IMR-90 (cell line): ENCODE data around the gene MRPL30. TPM values are rescaled to one million over a fixed set of nuclear protein-coding genes. Genes with fewer than 3 reads are reported as not detected.

Experiments used
- ATAC-seq: fragments of 200-7000 bp; cut with Tn5 transposase; 2 replicates; pipeline ENCODE4 v1.9.1; 2020; ENCODE audit warnings: low read depth, mild to moderate bottlenecking, moderate library complexity
- BruUV-seq: library from RNA; stranded (reverse); fragments of 400-500 nt; replicated peaks from 2 replicates; lab custom pipeline; 2021; lab: Mats Ljungman, UMichigan
- CTCF ChIA-PET: fragments of 300-600 bp; formaldehyde crosslinking; extraction: SDS; loops from one replicate; lab custom pipeline; 2021; ENCODE audit warnings: antibody characterized with exemption; lab: Yijun Ruan, JAX
- POLR2A ChIA-PET: fragments of 300-600 bp; sonication (Branson Sonifier 250); formaldehyde crosslinking; loops from one replicate; lab custom pipeline; 2022; ENCODE audit warnings: antibody characterized with exemption; ENCODE audit not compliant: unreplicated experiment; lab: Charles Lee
- DNase-seq: peaks from one replicate; pipeline ENCODE4 v3.0.0; 2013
- H2AFZ ChIP-seq: replicated peaks from 2 replicates; pipeline ENCODE3; 2013; ENCODE audit warnings: low read length, mild to moderate bottlenecking; ENCODE audit not compliant: poor library complexity
- H2AK5ac ChIP-seq: 2 replicates; pipeline ENCODE4 v1.6.1; 2013; ENCODE audit warnings: low read depth, low read length, inconsistent platforms
- H2AK9ac ChIP-seq: replicated peaks from 2 replicates; pipeline ENCODE3; 2013; ENCODE audit warnings: mild to moderate bottlenecking, low read depth, low read length, moderate library complexity; ENCODE audit not compliant: poor library complexity
- H2BK120ac ChIP-seq: 2 replicates; pipeline ENCODE4 v1.6.1; 2013; ENCODE audit warnings: low read depth, low read length, inconsistent platforms
- H2BK15ac ChIP-seq: 3 replicates; pipeline ENCODE4 v1.6.1; 2013; ENCODE audit warnings: low read depth, low read length, inconsistent platforms
- H2BK20ac ChIP-seq: 2 replicates; pipeline ENCODE4 v1.6.1; 2013; ENCODE audit warnings: low read depth, mild to moderate bottlenecking, inconsistent platforms, low read length, moderate library complexity
- H2BK5ac ChIP-seq: 2 replicates; pipeline ENCODE4 v1.6.1; 2013; ENCODE audit warnings: mild to moderate bottlenecking, low read depth, low read length, inconsistent platforms; ENCODE audit not compliant: poor library complexity, severe bottlenecking
- H3K14ac ChIP-seq: replicated peaks from 2 replicates; pipeline ENCODE4 v1.6.1; 2013; ENCODE audit warnings: low read depth, low read length, inconsistent platforms
- H3K18ac ChIP-seq: 2 replicates; pipeline ENCODE4 v1.6.1; 2013; ENCODE audit warnings: low read depth, low read length, control low read depth
- H3K23ac ChIP-seq: 2 replicates; pipeline ENCODE4 v1.6.1; 2013; ENCODE audit warnings: low read depth, low read length, inconsistent platforms
- H3K27ac ChIP-seq: 2 replicates; pipeline ENCODE4 v1.5.1; 2013; ENCODE audit warnings: mild to moderate bottlenecking, control low read depth, low read length; ENCODE audit not compliant: insufficient read depth
- H3K27me3 ChIP-seq: 2 replicates; pipeline ENCODE4 v1.6.1; 2013; ENCODE audit warnings: low read length; ENCODE audit not compliant: control insufficient read depth, insufficient read depth
- H3K36me3 ChIP-seq: 2 replicates; pipeline ENCODE4 v1.6.1; 2013; ENCODE audit warnings: low read length, mixed read lengths; ENCODE audit not compliant: control insufficient read depth, insufficient read depth
- H3K4ac ChIP-seq: 2 replicates; pipeline ENCODE4 v1.6.1; 2013; ENCODE audit warnings: low read depth, low read length, inconsistent platforms
- H3K4me1 ChIP-seq: 2 replicates; pipeline ENCODE4 v1.6.1; 2013; ENCODE audit warnings: low read length, mixed read lengths; ENCODE audit not compliant: control insufficient read depth, insufficient read depth
- H3K4me2 ChIP-seq: 2 replicates; pipeline ENCODE4 v1.6.1; 2013; ENCODE audit warnings: low read depth, mild to moderate bottlenecking, control low read depth, low read length, moderate library complexity
- H3K4me3 ChIP-seq: 2 replicates; pipeline ENCODE4 v1.5.1; 2013; ENCODE audit warnings: low read depth, mild to moderate bottlenecking, control low read depth, low read length, moderate library complexity; ENCODE audit not compliant: insufficient read depth
- H3K56ac ChIP-seq: 2 replicates; pipeline ENCODE4 v1.6.1; 2013; ENCODE audit warnings: low read length, inconsistent platforms; ENCODE audit not compliant: insufficient read depth; ENCODE audit errors: extremely low read depth
- H3K79me1 ChIP-seq, 2 experiments: 2 replicates each; pipeline ENCODE4 v1.6.1; 2013; ENCODE audit warnings: low read length in 2 of 2, inconsistent platforms in 1 of 2, low read depth in 1 of 2
- H3K9ac ChIP-seq: 2 replicates; pipeline ENCODE4 v1.6.1; 2013; ENCODE audit warnings: low read depth, low read length, control low read depth
- H3K9me1 ChIP-seq: 2 replicates; pipeline ENCODE4 v1.6.1; 2013; ENCODE audit warnings: low read length, inconsistent platforms; ENCODE audit not compliant: insufficient read depth
- H3K9me3 ChIP-seq: 2 replicates; pipeline ENCODE4 v1.6.1; 2013; ENCODE audit warnings: low read length; ENCODE audit not compliant: control insufficient read depth, insufficient read depth
- H4K20me1 ChIP-seq: 2 replicates; pipeline ENCODE4 v1.6.1; 2013; ENCODE audit warnings: low read length, inconsistent platforms; ENCODE audit not compliant: insufficient read depth
- H4K5ac ChIP-seq: 2 replicates; pipeline ENCODE4 v1.6.1; 2013; ENCODE audit warnings: mild to moderate bottlenecking, low read depth, low read length, control low read depth
- H4K8ac ChIP-seq, 2 experiments: 2 replicates each; pipeline ENCODE4 v1.6.1; 2013; ENCODE audit warnings: low read depth in 2 of 2, low read length in 2 of 2, control low read depth in 1 of 2, inconsistent platforms in 1 of 2
- H4K91ac ChIP-seq: 2 replicates; pipeline ENCODE4 v1.6.1; 2013; ENCODE audit warnings: low read depth, low read length, inconsistent platforms; ENCODE audit not compliant: insufficient read depth
- BHLHE40 ChIP-seq: fragments of 150-350 bp; IDR thresholded peaks from 2 replicates; pipeline ENCODE4 v1.6.1; 2016; ENCODE audit warnings: mild to moderate bottlenecking, low read depth, low read length
- CEBPB ChIP-seq: IDR thresholded peaks from 2 replicates; pipeline ENCODE4 v1.6.1; 2012; ENCODE audit warnings: low read depth, low read length, improper control_type of control experiment
- CTCF ChIP-seq: conservative IDR thresholded peaks from 2 replicates; pipeline ENCODE4 v1.5.1; 2012; ENCODE audit warnings: mild to moderate bottlenecking, low read depth, low read length, improper control_type of control experiment
- ELK1 ChIP-seq: fragments of 150-350 bp; IDR thresholded peaks from 2 replicates; pipeline ENCODE4 v1.6.1; 2016; ENCODE audit warnings: low read depth, mild to moderate bottlenecking, low read length, moderate library complexity, borderline replicate concordance
- MAFK ChIP-seq: IDR thresholded peaks from 2 replicates; pipeline ENCODE4 v1.6.1; 2012; ENCODE audit warnings: low read depth, low read length, improper control_type of control experiment
- MAZ ChIP-seq: IDR thresholded peaks from 2 replicates; pipeline ENCODE4 v1.6.1; 2012; ENCODE audit warnings: low read depth, mild to moderate bottlenecking, low read length, improper control_type of control experiment, moderate library complexity, borderline replicate concordance
- MXI1 ChIP-seq: IDR thresholded peaks from 2 replicates; pipeline ENCODE4 v1.6.1; 2012; ENCODE audit warnings: low read depth, mild to moderate bottlenecking, low read length, moderate library complexity, borderline replicate concordance
- NFE2L2 ChIP-seq: fragments of 150-350 bp; IDR thresholded peaks from 2 replicates; pipeline ENCODE4 v1.6.1; 2016; ENCODE audit warnings: low read depth, mild to moderate bottlenecking, low read length
- POLR2A ChIP-seq: IDR thresholded peaks from 2 replicates; pipeline ENCODE4 v1.6.1; 2012; ENCODE audit warnings: mild to moderate bottlenecking, low read depth, low read length
- RCOR1 ChIP-seq: IDR thresholded peaks from 2 replicates; pipeline ENCODE4 v1.6.1; 2012; ENCODE audit warnings: mild to moderate bottlenecking, low read length, improper control_type of control experiment; ENCODE audit not compliant: insufficient replicate concordance
- RFX5 ChIP-seq: IDR thresholded peaks from 2 replicates; pipeline ENCODE4 v1.8.0; 2012; ENCODE audit warnings: low read depth, mild to moderate bottlenecking, low read length, moderate library complexity
- USF2 ChIP-seq: fragments of 150-350 bp; IDR thresholded peaks from 2 replicates; pipeline ENCODE4 v1.6.1; 2017; ENCODE audit warnings: mild to moderate bottlenecking, antibody characterized with exemption, low read length, low read depth
- WGBS, 2 experiments: methylation state at CpG; one replicate each; pipeline versions ENCODE4 v1.1.5 to v1.1.7; 2013; ENCODE audit warnings: missing lambda C conversion rate in 2 of 2; ENCODE audit not compliant: insufficient read length in 1 of 2; ENCODE audit errors: extremely low coverage in 2 of 2; 5-methylcytosine and 5-hydroxymethylcytosine counted together
- dilution Hi-C: fragments of 300-500 bp; cut with HindIII; formaldehyde crosslinking; loops from one replicate; pipeline ENCODE4 v1.14.3; 2018; ENCODE audit warnings: low sequenced_read_pairs; ENCODE audit not compliant: unreplicated experiment
- in situ Hi-C: fragments of 300-500 bp; cut with MboI; formaldehyde crosslinking; loops from 3 replicates; pipeline ENCODE4 v1.14.3; 2019; ENCODE audit warnings: low sequenced_read_pairs, inconsistent platforms, mixed read lengths
- intact Hi-C: fragments of 100-400 bp; cut with micrococcal nuclease; formaldehyde crosslinking; loops from 2 replicates; pipeline ENCODE4 v1.10.0; 2022
- polyA plus RNA-seq, 3 experiments: library from polyadenylated mRNA; depleted of rRNA; stranded (reverse); fragments of >200 nt; gene quantifications; 2 replicates each; pipeline ENCODE4 v1.2.3, GENCODE V29; 2012; ENCODE audit warnings: low replicate concordance in 1 of 3
- total RNA-seq: library from RNA; depleted of rRNA; stranded (reverse); fragments of >200 nt; gene quantifications from 2 replicates; pipeline ENCODE4 v1.2.3, GENCODE V29; 2012

Gene MRPL30
- total and polyA plus RNA-seq, 2 of the 4 experiments (the other 2 are of a cell fraction) = 18.7 to 34.8 TPM

- peaks cover 5% of the 10 kb centered on the region for H3K4me1 ChIP-seq
- H3K9ac ChIP-seq = peak within 1 kb of the TSS; percentile 89
- peak within 1 kb of the TSS; percentile 79 for H3K4me3 ChIP-seq
- peak within 1 kb of the TSS; percentile 88 for H4K5ac ChIP-seq
- ATAC-seq (peak; percentile 100), DNase-seq (peak; percentile 92)
- peaks cover 15 to 20% of the 10 kb centered on the region in 2 experiments for H3K79me1 ChIP-seq
- H3K4me2 ChIP-seq = peak within 1 kb of the TSS; percentile 93
- H3K18ac ChIP-seq = peak within 1 kb of the TSS; percentile 56
- H3K9me3 ChIP-seq = no peaks in the 10 kb centered on the region
- peak within 1 kb of the TSS; percentile 86 for H3K14ac ChIP-seq
- H3K9me1 ChIP-seq = no peaks in the 10 kb centered on the region
- peak within 1 kb of the TSS; percentile 72 for H3K27ac ChIP-seq
- 0 out of 2 replicates have a peak, but pooled peaks have one; percentile 2 for TF ChIP-seq CEBPB
- TF ChIP-seq MAZ = peak; percentile 69; the same call in 1 of the 2 replicates
- peak; percentile 46; the same call in 1 of the 2 replicates for TF ChIP-seq USF2
- TF ChIP-seq RFX5 = no peak
- no peak for TF ChIP-seq MAFK
- TF ChIP-seq NFE2L2 = 0 out of 2 replicates have a peak, but pooled peaks have one; percentile 1
- TF ChIP-seq BHLHE40 = peak; percentile 41; the same call in 1 of the 2 replicates
- TF ChIP-seq ELK1 = no peak
- 0 out of 2 replicates have a peak, but pooled peaks have one; percentile 79 for TF ChIP-seq MXI1
- TF ChIP-seq POLR2A = peak; percentile 54
- peak; percentile 68 for TF ChIP-seq RCOR1
- TF ChIP-seq CTCF = peak; percentile 7; the same call in 1 of the 2 replicates
- H2BK20ac ChIP-seq = no peak within 1 kb of the TSS; the same call in 1 of the 2 replicates
- no TSS peak for BruUV-seq
- H2BK5ac ChIP-seq = peak within 1 kb of the TSS; percentile 65
- in situ Hi-C loops (loop anchor here (25.0 kb wide), 1 partner anchor 1107 kb away; no protein-coding TSS in a partner anchor), intact Hi-C loops (loop anchor here (2.0 kb wide), 1 partner anchor 336 kb away; the partner anchor contains the start of gene REV1), dilution Hi-C loops (no loop called here)
- H4K8ac ChIP-seq = peak within 1 kb of the TSS; percentile 93 to 95
- no peaks in the 10 kb centered on the region for H3K27me3 ChIP-seq
- H3K36me3 ChIP-seq = no peaks in the 10 kb centered on the region
- H2BK15ac ChIP-seq = peak within 1 kb of the TSS; percentile 37; the same call in 1 of the 3 replicates
- H2BK120ac ChIP-seq = peak within 1 kb of the TSS; percentile 35
- H2AFZ ChIP-seq = peak within 1 kb of the TSS; percentile 98
- H4K20me1 ChIP-seq = no peaks in the 10 kb centered on the region
- 0 out of 2 replicates have a peak within 1 kb of the TSS, but pooled peaks have one; percentile 4 for H2AK5ac ChIP-seq
- peak within 1 kb of the TSS; percentile 86 for H3K4ac ChIP-seq
- 1% methylated on average over 51 of the region's 70 CpGs; no CpG with 5 or more reads in 1 of the 2 experiments for WGBS, 2 experiments
- CTCF ChIA-PET = interaction anchor here (0.6 to 1.3 kb wide), 2 partner anchors 9 to 13 kb away, joined by 4 to 5 read pairs; no protein-coding TSS in a partner anchor
- peak within 1 kb of the TSS; percentile 74 for H3K23ac ChIP-seq
- H4K91ac ChIP-seq = peak within 1 kb of the TSS; percentile 77
- POLR2A ChIA-PET = no interaction called here
- H3K56ac ChIP-seq = peak within 1 kb of the TSS; percentile 54
- H2AK9ac ChIP-seq = peak within 1 kb of the TSS; percentile 89
Observed at GRCh38 chr2:99154643-99155536, 26.1 kb upstream of the MRPL30 start, which contains the start of the genes LIPT1 and TSGA10. Gene LIPT1 (plus strand): TSS chr2:99154967. CDS start chr2:99161958, 6,991 bp downstream. Gene TSGA10 (minus strand): TSS chr2:99154942. CDS start chr2:99109439, 45,503 bp downstream.
